IMR-90 (cell line): ENCODE data around the gene ARID4B. TPM values are rescaled to one million over a fixed set of nuclear protein-coding genes. Genes with fewer than 3 reads are reported as not detected.

Experiments used
- ATAC-seq: fragments of 200-7000 bp; cut with Tn5 transposase; 2 replicates; pipeline ENCODE4 v1.9.1; 2020; ENCODE audit warnings: low read depth, mild to moderate bottlenecking, moderate library complexity
- BruUV-seq: library from RNA; stranded (reverse); fragments of 400-500 nt; replicated peaks from 2 replicates; lab custom pipeline; 2021; lab: Mats Ljungman, UMichigan
- CTCF ChIA-PET: fragments of 300-600 bp; formaldehyde crosslinking; extraction: SDS; loops from one replicate; lab custom pipeline; 2021; ENCODE audit warnings: antibody characterized with exemption; lab: Yijun Ruan, JAX
- POLR2A ChIA-PET: fragments of 300-600 bp; sonication (Branson Sonifier 250); formaldehyde crosslinking; loops from one replicate; lab custom pipeline; 2022; ENCODE audit warnings: antibody characterized with exemption; ENCODE audit not compliant: unreplicated experiment; lab: Charles Lee
- DNase-seq: peaks from one replicate; pipeline ENCODE4 v3.0.0; 2013
- H2AFZ ChIP-seq: replicated peaks from 2 replicates; pipeline ENCODE3; 2013; ENCODE audit warnings: low read length, mild to moderate bottlenecking; ENCODE audit not compliant: poor library complexity
- H2AK5ac ChIP-seq: 2 replicates; pipeline ENCODE4 v1.6.1; 2013; ENCODE audit warnings: low read depth, low read length, inconsistent platforms
- H2AK9ac ChIP-seq: replicated peaks from 2 replicates; pipeline ENCODE3; 2013; ENCODE audit warnings: mild to moderate bottlenecking, low read depth, low read length, moderate library complexity; ENCODE audit not compliant: poor library complexity
- H2BK120ac ChIP-seq: 2 replicates; pipeline ENCODE4 v1.6.1; 2013; ENCODE audit warnings: low read depth, low read length, inconsistent platforms
- H2BK15ac ChIP-seq: 3 replicates; pipeline ENCODE4 v1.6.1; 2013; ENCODE audit warnings: low read depth, low read length, inconsistent platforms
- H2BK20ac ChIP-seq: 2 replicates; pipeline ENCODE4 v1.6.1; 2013; ENCODE audit warnings: low read depth, mild to moderate bottlenecking, inconsistent platforms, low read length, moderate library complexity
- H2BK5ac ChIP-seq: 2 replicates; pipeline ENCODE4 v1.6.1; 2013; ENCODE audit warnings: mild to moderate bottlenecking, low read depth, low read length, inconsistent platforms; ENCODE audit not compliant: poor library complexity, severe bottlenecking
- H3K14ac ChIP-seq: replicated peaks from 2 replicates; pipeline ENCODE4 v1.6.1; 2013; ENCODE audit warnings: low read depth, low read length, inconsistent platforms
- H3K18ac ChIP-seq: 2 replicates; pipeline ENCODE4 v1.6.1; 2013; ENCODE audit warnings: low read depth, low read length, control low read depth
- H3K23ac ChIP-seq: 2 replicates; pipeline ENCODE4 v1.6.1; 2013; ENCODE audit warnings: low read depth, low read length, inconsistent platforms
- H3K27ac ChIP-seq: 2 replicates; pipeline ENCODE4 v1.5.1; 2013; ENCODE audit warnings: mild to moderate bottlenecking, control low read depth, low read length; ENCODE audit not compliant: insufficient read depth
- H3K27me3 ChIP-seq: 2 replicates; pipeline ENCODE4 v1.6.1; 2013; ENCODE audit warnings: low read length; ENCODE audit not compliant: control insufficient read depth, insufficient read depth
- H3K36me3 ChIP-seq: 2 replicates; pipeline ENCODE4 v1.6.1; 2013; ENCODE audit warnings: low read length, mixed read lengths; ENCODE audit not compliant: control insufficient read depth, insufficient read depth
- H3K4ac ChIP-seq: 2 replicates; pipeline ENCODE4 v1.6.1; 2013; ENCODE audit warnings: low read depth, low read length, inconsistent platforms
- H3K4me1 ChIP-seq: 2 replicates; pipeline ENCODE4 v1.6.1; 2013; ENCODE audit warnings: low read length, mixed read lengths; ENCODE audit not compliant: control insufficient read depth, insufficient read depth
- H3K4me2 ChIP-seq: 2 replicates; pipeline ENCODE4 v1.6.1; 2013; ENCODE audit warnings: low read depth, mild to moderate bottlenecking, control low read depth, low read length, moderate library complexity
- H3K4me3 ChIP-seq: 2 replicates; pipeline ENCODE4 v1.5.1; 2013; ENCODE audit warnings: low read depth, mild to moderate bottlenecking, control low read depth, low read length, moderate library complexity; ENCODE audit not compliant: insufficient read depth
- H3K56ac ChIP-seq: 2 replicates; pipeline ENCODE4 v1.6.1; 2013; ENCODE audit warnings: low read length, inconsistent platforms; ENCODE audit not compliant: insufficient read depth; ENCODE audit errors: extremely low read depth
- H3K79me1 ChIP-seq, 2 experiments: 2 replicates each; pipeline ENCODE4 v1.6.1; 2013; ENCODE audit warnings: low read length in 2 of 2, inconsistent platforms in 1 of 2, low read depth in 1 of 2
- H3K9ac ChIP-seq: 2 replicates; pipeline ENCODE4 v1.6.1; 2013; ENCODE audit warnings: low read depth, low read length, control low read depth
- H3K9me1 ChIP-seq: 2 replicates; pipeline ENCODE4 v1.6.1; 2013; ENCODE audit warnings: low read length, inconsistent platforms; ENCODE audit not compliant: insufficient read depth
- H3K9me3 ChIP-seq: 2 replicates; pipeline ENCODE4 v1.6.1; 2013; ENCODE audit warnings: low read length; ENCODE audit not compliant: control insufficient read depth, insufficient read depth
- H4K20me1 ChIP-seq: 2 replicates; pipeline ENCODE4 v1.6.1; 2013; ENCODE audit warnings: low read length, inconsistent platforms; ENCODE audit not compliant: insufficient read depth
- H4K5ac ChIP-seq: 2 replicates; pipeline ENCODE4 v1.6.1; 2013; ENCODE audit warnings: mild to moderate bottlenecking, low read depth, low read length, control low read depth
- H4K8ac ChIP-seq, 2 experiments: 2 replicates each; pipeline ENCODE4 v1.6.1; 2013; ENCODE audit warnings: low read depth in 2 of 2, low read length in 2 of 2, control low read depth in 1 of 2, inconsistent platforms in 1 of 2
- H4K91ac ChIP-seq: 2 replicates; pipeline ENCODE4 v1.6.1; 2013; ENCODE audit warnings: low read depth, low read length, inconsistent platforms; ENCODE audit not compliant: insufficient read depth
- BHLHE40 ChIP-seq: fragments of 150-350 bp; IDR thresholded peaks from 2 replicates; pipeline ENCODE4 v1.6.1; 2016; ENCODE audit warnings: mild to moderate bottlenecking, low read depth, low read length
- CEBPB ChIP-seq: IDR thresholded peaks from 2 replicates; pipeline ENCODE4 v1.6.1; 2012; ENCODE audit warnings: low read depth, low read length, improper control_type of control experiment
- CHD1 ChIP-seq: IDR thresholded peaks from 2 replicates; pipeline ENCODE4 v1.6.1; 2012; ENCODE audit warnings: low read depth, low read length, improper control_type of control experiment
- ELK1 ChIP-seq: fragments of 150-350 bp; IDR thresholded peaks from 2 replicates; pipeline ENCODE4 v1.6.1; 2016; ENCODE audit warnings: low read depth, mild to moderate bottlenecking, low read length, moderate library complexity, borderline replicate concordance
- FOS ChIP-seq: fragments of 150-350 bp; IDR thresholded peaks from 2 replicates; pipeline ENCODE4 v1.6.1; 2016; ENCODE audit warnings: low read depth, low read length
- MAFK ChIP-seq: IDR thresholded peaks from 2 replicates; pipeline ENCODE4 v1.6.1; 2012; ENCODE audit warnings: low read depth, low read length, improper control_type of control experiment
- RAD21 ChIP-seq: IDR thresholded peaks from 2 replicates; pipeline ENCODE4 v1.6.1; 2012; ENCODE audit warnings: low read length, improper control_type of control experiment
- RFX5 ChIP-seq: IDR thresholded peaks from 2 replicates; pipeline ENCODE4 v1.8.0; 2012; ENCODE audit warnings: low read depth, mild to moderate bottlenecking, low read length, moderate library complexity
- SMC3 ChIP-seq: fragments of 150-350 bp; IDR thresholded peaks from 2 replicates; pipeline ENCODE4 v1.6.1; 2016; ENCODE audit warnings: low read depth, mild to moderate bottlenecking, antibody characterized with exemption, low read length, moderate library complexity
- WGBS, 2 experiments: methylation state at CpG; one replicate each; pipeline versions ENCODE4 v1.1.5 to v1.1.7; 2013; ENCODE audit warnings: missing lambda C conversion rate in 2 of 2; ENCODE audit not compliant: insufficient read length in 1 of 2; ENCODE audit errors: extremely low coverage in 2 of 2; 5-methylcytosine and 5-hydroxymethylcytosine counted together
- dilution Hi-C: fragments of 300-500 bp; cut with HindIII; formaldehyde crosslinking; loops from one replicate; pipeline ENCODE4 v1.14.3; 2018; ENCODE audit warnings: low sequenced_read_pairs; ENCODE audit not compliant: unreplicated experiment
- in situ Hi-C: fragments of 300-500 bp; cut with MboI; formaldehyde crosslinking; loops from 3 replicates; pipeline ENCODE4 v1.14.3; 2019; ENCODE audit warnings: low sequenced_read_pairs, inconsistent platforms, mixed read lengths
- intact Hi-C: fragments of 100-400 bp; cut with micrococcal nuclease; formaldehyde crosslinking; loops from 2 replicates; pipeline ENCODE4 v1.10.0; 2022
- polyA plus RNA-seq, 3 experiments: library from polyadenylated mRNA; depleted of rRNA; stranded (reverse); fragments of >200 nt; gene quantifications; 2 replicates each; pipeline ENCODE4 v1.2.3, GENCODE V29; 2012; ENCODE audit warnings: low replicate concordance in 1 of 3
- total RNA-seq: library from RNA; depleted of rRNA; stranded (reverse); fragments of >200 nt; gene quantifications from 2 replicates; pipeline ENCODE4 v1.2.3, GENCODE V29; 2012

ARID4B gene
- total and polyA plus RNA-seq, 2 of the 4 experiments (the other 2 are of a cell fraction), result 8.5 to 16.0 TPM

- Histone ChIP-seq H2AFZ (no peak overlapping the region), H3K79me1 (peaks cover 23 to 27% of the 10 kb centered on the region in 2 experiments), H4K5ac (no peak overlapping the region), H2BK15ac (no peak overlapping the region), H3K4me2 (no peak overlapping the region), H3K56ac (no peak overlapping the region), H2AK9ac (no peak overlapping the region), H3K36me3 (peaks cover 39% of the 10 kb centered on the region), H2AK5ac (no peak overlapping the region), H3K9me1 (no peaks in the 10 kb centered on the region), H3K27me3 (no peaks in the 10 kb centered on the region), H3K4me3 (no peak overlapping the region), H3K27ac (no peak overlapping the region), H2BK20ac (no peak overlapping the region), H3K14ac (no peak overlapping the region), H2BK120ac (no peak overlapping the region), H3K18ac (no peak overlapping the region), H3K9me3 (no peaks in the 10 kb centered on the region), H4K91ac (no peak overlapping the region), H2BK5ac (no peak overlapping the region), H4K8ac (no peak overlapping the region), H3K9ac (no peak overlapping the region), H4K20me1 (no peaks in the 10 kb centered on the region), H3K23ac (no peak overlapping the region), H3K4me1 (no peaks in the 10 kb centered on the region), H3K4ac (no peak overlapping the region)
- DNase-seq (no peak), ATAC-seq (no peak)
- TF ChIP-seq SMC3 (no peak), RFX5 (no peak), MAFK (no peak), BHLHE40 (no peak), RAD21 (no peak), FOS (no peak), CEBPB (no peak), CHD1 (no peak), ELK1 (no peak)
- CTCF ChIA-PET, result no interaction called here
- BruUV-seq, result no TSS peak
- POLR2A ChIA-PET, result no interaction called here
- WGBS, 2 experiments, result 100% methylated on average over 1 of the region's 2 CpGs; no CpG with 5 or more reads in 1 of the 2 experiments
- dilution Hi-C loops, result no loop called here
- in situ Hi-C loops, result no loop called here
- intact Hi-C loops, result no loop called here
Observed at GRCh38 chr1:235151033-235151432, 176.9 kb downstream of the ARID4B start.
